HCT116 (cell line): ENCODE data around the gene WWOX. TPM values are rescaled to one million over a fixed set of nuclear protein-coding genes. Genes with fewer than 3 reads are reported as not detected.

ENCODE experiments used
- ATAC-seq: fragments of 200-7000 bp; cut with Tn5 transposase; 2 replicates; pipeline ENCODE4 v1.9.1; 2020; ENCODE audit warnings: mild to moderate bottlenecking, moderate library complexity
- BruUV-seq: library from RNA; stranded (reverse); fragments of 400-500 nt; replicated peaks from 2 replicates; lab custom pipeline; 2021; lab: Mats Ljungman, UMichigan
- CTCF ChIA-PET: fragments of 300-600 bp; sonication (Branson Sonifier 250); formaldehyde crosslinking; loops from one replicate; lab custom pipeline; 2021; ENCODE audit warnings: antibody characterized with exemption; lab: Charles Lee
- POLR2A ChIA-PET: fragments of 300-600, 350-600 bp; sonication (Branson Sonifier 250); formaldehyde crosslinking; loops from one replicate; lab custom pipeline; 2021; ENCODE audit warnings: antibody characterized with exemption; lab: Charles Lee
- RAD21 ChIA-PET, 2 experiments: fragments of 300-600 bp; sonication (Branson Sonifier 250); formaldehyde crosslinking; loops; one replicate each; lab custom pipeline; 2023; ENCODE audit warnings: low total read pairs in 2 of 2; ENCODE audit not compliant: uncharacterized antibody in 2 of 2, unreplicated experiment in 2 of 2, low non-redundant PET in 1 of 2; lab: Charles Lee
- DNase-seq: peaks from one replicate; pipeline ENCODE4 v3.0.0-alpha.2; 2010; ENCODE audit warnings: low read depth, low spot score
- H2AFZ ChIP-seq: fragments of 200-600 bp; shearing (Covaris generic), sonication (generic); 2 replicates; pipeline ENCODE4 v1.6.1; 2017; ENCODE audit warnings: low read depth, mixed run types, mixed read lengths, antibody characterized with exemption, low read length; ENCODE audit not compliant: poor library complexity, severe bottlenecking
- H3K27ac ChIP-seq: 2 replicates; pipeline ENCODE4 v1.5.1; 2012; ENCODE audit warnings: low read depth, low read length
- H3K27me3 ChIP-seq: fragments of 200-600 bp; sonication (generic); 2 replicates; pipeline ENCODE4 v1.6.1; 2016; ENCODE audit warnings: mixed run types, low read length, mixed read lengths; ENCODE audit not compliant: insufficient read depth
- H3K36me3 ChIP-seq, 2 experiments: fragments of 200-500 bp in 1 of 2; fragments of 200-600 bp in 1 of 2; sonication (Bioruptor generic) in 1 of 2; sonication (generic) in 1 of 2; 2 replicates each; pipeline versions ENCODE4 v1.5.1 to v1.6.1; 2014 to 2016; ENCODE audit warnings: low read length in 2 of 2, inconsistent platforms in 1 of 2, mixed read lengths in 1 of 2, mixed run types in 1 of 2; ENCODE audit not compliant: insufficient read depth in 2 of 2, control insufficient read depth in 1 of 2
- H3K4me1 ChIP-seq, 2 experiments: fragments of 200-600 bp in 1 of 2; sonication (generic) in 1 of 2; 2 replicates each; pipeline versions ENCODE4 v1.5.1 to v1.6.1; 2012 to 2017; ENCODE audit warnings: low read length in 2 of 2, inconsistent platforms in 1 of 2, mild to moderate bottlenecking in 1 of 2, mixed read lengths in 1 of 2, mixed run types in 1 of 2, moderate library complexity in 1 of 2; ENCODE audit not compliant: insufficient read depth in 2 of 2, control insufficient read depth in 1 of 2
- H3K4me2 ChIP-seq: fragments of 200-600 bp; sonication (generic); 2 replicates; pipeline ENCODE4 v1.6.1; 2017; ENCODE audit warnings: mixed run types, low read length, mixed read lengths
- H3K4me3 ChIP-seq, 2 experiments: fragments of 200-600 bp in 1 of 2; sonication (generic) in 1 of 2; replicated peaks in 1 of 2; 2 replicates each; pipeline ENCODE4 v1.5.1; 2011 to 2016; ENCODE audit warnings: low read length in 2 of 2, control low read depth in 1 of 2, low read depth in 1 of 2, mild to moderate bottlenecking in 1 of 2, mixed read lengths in 1 of 2, mixed run types in 1 of 2
- H3K79me2 ChIP-seq: fragments of 200-600 bp; sonication (generic); 2 replicates; pipeline ENCODE4 v1.6.1; 2017; ENCODE audit warnings: mild to moderate bottlenecking, mixed run types, low read length, moderate library complexity, mixed read lengths; ENCODE audit not compliant: insufficient read depth
- H3K9ac ChIP-seq: fragments of 200-600 bp; sonication (generic); 2 replicates; pipeline ENCODE4 v1.6.1; 2016; ENCODE audit warnings: low read length, mixed read lengths
- H3K9me2 ChIP-seq: fragments of 200-600 bp; sonication (generic), shearing (Covaris generic); 2 replicates; pipeline ENCODE4 v1.6.1; 2017; ENCODE audit warnings: mixed run types, mild to moderate bottlenecking, moderate library complexity; ENCODE audit not compliant: insufficient read depth
- H3K9me3 ChIP-seq, 2 experiments: fragments of 200-500 bp in 1 of 2; fragments of 200-600 bp in 1 of 2; sonication (Bioruptor generic) in 1 of 2; sonication (generic) in 1 of 2; 2 replicates each; pipeline ENCODE4 v1.6.1; 2014 to 2017; ENCODE audit warnings: low read length in 2 of 2, mixed read lengths in 2 of 2, inconsistent platforms in 1 of 2, low read depth in 1 of 2, mild to moderate bottlenecking in 1 of 2, mixed run types in 1 of 2, moderate library complexity in 1 of 2; ENCODE audit not compliant: control insufficient read depth in 1 of 2, insufficient read depth in 1 of 2
- H4K20me1 ChIP-seq: fragments of 200-600 bp; sonication (generic), shearing (Covaris generic); 2 replicates; pipeline ENCODE4 v1.6.1; 2017; ENCODE audit warnings: mixed run types, mild to moderate bottlenecking, moderate library complexity; ENCODE audit not compliant: insufficient read depth
- ATF3 ChIP-seq: IDR thresholded peaks from 2 replicates; pipeline ENCODE4 v1.6.1; 2012
- CBX3 ChIP-seq: IDR thresholded peaks from 2 replicates; pipeline ENCODE4 v1.6.1; 2012; ENCODE audit warnings: low read depth
- CEBPB ChIP-seq: IDR thresholded peaks from 2 replicates; pipeline ENCODE4 v1.6.1; 2012; ENCODE audit warnings: low read depth
- EGR1 ChIP-seq: IDR thresholded peaks from 2 replicates; pipeline ENCODE4 v1.6.1; 2012; ENCODE audit warnings: low read depth
- ELF1 ChIP-seq: IDR thresholded peaks from 2 replicates; pipeline ENCODE4 v1.6.1; 2012; ENCODE audit warnings: low read depth, borderline replicate concordance
- EZH2 ChIP-seq: fragments of 200-600 bp; sonication (generic); IDR thresholded peaks from 2 replicates; pipeline ENCODE4 v1.6.1; 2017; ENCODE audit warnings: antibody characterized with exemption, mixed run types
- FOSL1 ChIP-seq: IDR thresholded peaks from 2 replicates; pipeline ENCODE4 v1.6.1; 2012; ENCODE audit warnings: low read depth
- JUND ChIP-seq: IDR thresholded peaks from 2 replicates; pipeline ENCODE4 v1.6.1; 2012
- POLR2A ChIP-seq: IDR thresholded peaks from 2 replicates; pipeline ENCODE4 v1.7.0; 2011; ENCODE audit warnings: borderline replicate concordance; ENCODE audit not compliant: insufficient read depth, insufficient read length; ENCODE audit errors: extremely low read depth
- RAD21 ChIP-seq: IDR thresholded peaks from 2 replicates; pipeline ENCODE4 v1.6.1; 2012; ENCODE audit warnings: low read depth, mild to moderate bottlenecking
- REST ChIP-seq: IDR thresholded peaks from 2 replicates; pipeline ENCODE4 v1.6.1; 2012; ENCODE audit warnings: low read depth
- SIN3A ChIP-seq: IDR thresholded peaks from 2 replicates; pipeline ENCODE4 v1.6.1; 2012; ENCODE audit warnings: low read depth
- SP1 ChIP-seq: IDR thresholded peaks from 2 replicates; pipeline ENCODE4 v1.6.1; 2012; ENCODE audit warnings: low read depth
- SRF ChIP-seq: IDR thresholded peaks from 2 replicates; pipeline ENCODE4 v1.6.1; 2012; ENCODE audit warnings: low read depth
- TCF7L2 ChIP-seq: IDR thresholded peaks from 2 replicates; pipeline ENCODE4 v1.7.0; 2011; ENCODE audit warnings: borderline replicate concordance, inconsistent platforms; ENCODE audit not compliant: insufficient read depth, insufficient read length; ENCODE audit errors: extremely low read depth
- YY1 ChIP-seq: IDR thresholded peaks from 2 replicates; pipeline ENCODE4 v1.6.1; 2011; ENCODE audit warnings: low read length, low read depth, moderate library complexity, mild to moderate bottlenecking; ENCODE audit not compliant: insufficient replicate concordance; ENCODE audit errors: extremely low read depth
- ZBTB33 ChIP-seq: IDR thresholded peaks from 2 replicates; pipeline ENCODE4 v1.6.1; 2011; ENCODE audit warnings: mild to moderate bottlenecking, low read length, moderate library complexity; ENCODE audit not compliant: insufficient replicate concordance; ENCODE audit errors: extremely low read depth
- ZFX ChIP-seq: fragments of 450-650 bp; IDR thresholded peaks from 2 replicates; pipeline ENCODE4 v1.6.1; 2017
- intact Hi-C: fragments of 100-400 bp; cut with micrococcal nuclease; formaldehyde crosslinking; loops from 2 replicates; pipeline ENCODE4 v1.10.0; 2022
- total RNA-seq: library from RNA; stranded (reverse); gene quantifications from one replicate; pipeline ENCODE4 v1.2.1, GENCODE V29; 2021; ENCODE audit not compliant: unreplicated experiment
- TF ChIP-seq, protein P1 (sequence below): IDR thresholded peaks from 2 replicates; pipeline ENCODE4 v1.6.1; 2012
- TF ChIP-seq, protein P2 (sequence below), 3 experiments: fragments of 200-600 bp in 1 of 3; sonication (generic) in 1 of 3; IDR thresholded peaks in 2 of 3; conservative IDR thresholded peaks in 1 of 3; 2 replicates each; pipeline ENCODE4 v1.5.1; 2012 to 2017; ENCODE audit warnings: low read depth in 2 of 3, low read length in 2 of 3, antibody characterized with exemption in 1 of 3, borderline replicate concordance in 1 of 3, control low read depth in 1 of 3, mild to moderate bottlenecking in 1 of 3, mixed read lengths in 1 of 3, mixed run types in 1 of 3, moderate library complexity in 1 of 3; ENCODE audit not compliant: insufficient read depth in 1 of 3

Gene WWOX
- total RNA-seq, 1 experiment from 2014 or later = 13.7 TPM

DNA sequence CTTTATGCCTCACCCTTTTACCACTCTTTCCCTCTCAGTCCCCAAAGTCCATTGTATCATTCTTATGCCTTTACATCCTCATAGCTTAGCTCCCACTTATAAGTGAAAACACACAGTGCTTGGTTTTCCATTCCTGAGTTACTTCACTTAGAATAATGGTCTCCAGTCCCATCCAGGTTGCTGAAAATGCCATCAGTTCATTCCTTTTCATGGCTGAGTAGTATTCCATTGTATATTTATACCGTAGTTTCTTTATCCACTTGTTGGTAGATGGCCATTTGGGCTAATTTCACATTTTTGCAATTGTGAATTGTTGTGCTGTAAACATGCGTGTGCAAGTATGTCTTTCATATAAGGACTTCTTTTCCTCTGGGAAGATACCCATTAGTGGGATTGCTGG lies 597.3 kb downstream of the WWOX start:
- intact Hi-C loops = no loop called here
- Histone ChIP-seq H3K4me2 (no peak overlapping the region), H3K9me2 (no peaks in the 10 kb centered on the region), H2AFZ (no peak overlapping the region), H3K4me1 (no peaks in the 10 kb centered on the region), H3K27ac (no peak overlapping the region), H3K36me3 (no peaks in the 10 kb centered on the region), H4K20me1 (no peaks in the 10 kb centered on the region), H3K9ac (no peak overlapping the region), H3K79me2 (no peaks in the 10 kb centered on the region), H3K9me3 (no peaks in the 10 kb centered on the region), H3K4me3 (no peak overlapping the region), H3K27me3 (no peaks in the 10 kb centered on the region)
- TF ChIP-seq, protein P1, sequence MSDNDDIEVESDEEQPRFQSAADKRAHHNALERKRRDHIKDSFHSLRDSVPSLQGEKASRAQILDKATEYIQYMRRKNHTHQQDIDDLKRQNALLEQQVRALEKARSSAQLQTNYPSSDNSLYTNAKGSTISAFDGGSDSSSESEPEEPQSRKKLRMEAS = no peak
- TF ChIP-seq EGR1 (no peak), SP1 (no peak), RAD21 (no peak), TCF7L2 (no peak), REST (no peak), SIN3A (no peak), POLR2A (no peak), CEBPB (no peak), FOSL1 (no peak), EZH2 (no peak), SRF (no peak), ZFX (no peak), CBX3 (no peak), ATF3 (no peak), YY1 (no peak), ZBTB33 (no peak), ELF1 (no peak), JUND (no peak)
- TF ChIP-seq, protein P2, sequence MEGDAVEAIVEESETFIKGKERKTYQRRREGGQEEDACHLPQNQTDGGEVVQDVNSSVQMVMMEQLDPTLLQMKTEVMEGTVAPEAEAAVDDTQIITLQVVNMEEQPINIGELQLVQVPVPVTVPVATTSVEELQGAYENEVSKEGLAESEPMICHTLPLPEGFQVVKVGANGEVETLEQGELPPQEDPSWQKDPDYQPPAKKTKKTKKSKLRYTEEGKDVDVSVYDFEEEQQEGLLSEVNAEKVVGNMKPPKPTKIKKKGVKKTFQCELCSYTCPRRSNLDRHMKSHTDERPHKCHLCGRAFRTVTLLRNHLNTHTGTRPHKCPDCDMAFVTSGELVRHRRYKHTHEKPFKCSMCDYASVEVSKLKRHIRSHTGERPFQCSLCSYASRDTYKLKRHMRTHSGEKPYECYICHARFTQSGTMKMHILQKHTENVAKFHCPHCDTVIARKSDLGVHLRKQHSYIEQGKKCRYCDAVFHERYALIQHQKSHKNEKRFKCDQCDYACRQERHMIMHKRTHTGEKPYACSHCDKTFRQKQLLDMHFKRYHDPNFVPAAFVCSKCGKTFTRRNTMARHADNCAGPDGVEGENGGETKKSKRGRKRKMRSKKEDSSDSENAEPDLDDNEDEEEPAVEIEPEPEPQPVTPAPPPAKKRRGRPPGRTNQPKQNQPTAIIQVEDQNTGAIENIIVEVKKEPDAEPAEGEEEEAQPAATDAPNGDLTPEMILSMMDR (IDR thresholded peaks at IDR 0.05 in 2 of 3, conservative IDR thresholded peaks at IDR 0.05 in 1 of 3; ENCODE audit: borderline replicate concordance in 1 of 3, insufficient read depth in 1 of 3, low read depth in 2 of 3, low read length in 2 of 3) = no peak
- POLR2A ChIA-PET = no interaction called here
- CTCF ChIA-PET = no interaction called here
- ATAC-seq (no peak), DNase-seq (no peak)
- BruUV-seq = no TSS peak
- RAD21 ChIA-PET = no interaction called here
